ENCODE results near the gene KDM4C. TPM values are rescaled to one million over a fixed set of nuclear protein-coding genes. Genes with fewer than 3 reads are reported as not detected.

Gene KDM4C
- total RNA-seq, 1 experiment from 2014 or later: 7.1 TPM

- H3K9me3 ChIP-seq (ENCODE audit: control insufficient read depth, insufficient read depth, low read depth, low read length): no peaks in the 10 kb centered on the region
- H3K27me3 ChIP-seq (ENCODE audit: control insufficient read depth, insufficient read depth, low read length): no peaks in the 10 kb centered on the region
- CTCF ChIA-PET: no interaction called here
- H3K4me1 ChIP-seq (ENCODE audit: control insufficient read depth, insufficient read depth, low read length): no peaks in the 10 kb centered on the region
- DNase-seq (ENCODE audit: low read depth, low spot score) (no peak), ATAC-seq (no peak)
- no peak overlapping the region for H3K4me3 ChIP-seq (ENCODE audit: low read depth in 2 of 2, low read length in 2 of 2)
- H3K36me3 ChIP-seq (ENCODE audit: control insufficient read depth, insufficient read depth, low read length): no peaks in the 10 kb centered on the region
- intact Hi-C loops (cut with micrococcal nuclease; ENCODE audit: unreplicated experiment): no loop called here
- no peak for TF ChIP-seq POLR2AphosphoS5 (IDR thresholded peaks at IDR 0.05; ENCODE audit: low read depth, low read length)
- TF ChIP-seq REST (IDR thresholded peaks at IDR 0.05; ENCODE audit: insufficient read depth in 1 of 2, low read depth in 2 of 2, low read length in 1 of 2): no peak
- TF ChIP-seq TCF7L2 (IDR thresholded peaks at IDR 0.05; ENCODE audit: low read depth, low read length): no peak
- no peak for TF ChIP-seq CTCF (IDR thresholded peaks at IDR 0.05)
- TF ChIP-seq SIN3A (IDR thresholded peaks at IDR 0.05; ENCODE audit: borderline replicate concordance, insufficient read depth, low read depth, low read length): no peak
- no TSS peak for BruUV-seq (replicated peaks)
- POLR2A ChIA-PET: no interaction called here
- no peak overlapping the region for H3K27ac ChIP-seq (ENCODE audit: low read length)
- in situ Hi-C loops (cut with HindIII; ENCODE audit: low pct_unique_long_range_greater_than_20kb, low sequenced_read_pairs): no loop called here
Measured at GRCh38 chr9:7108936-7109335, 351.2 kb downstream of the KDM4C start.

GRCh38 chr9:7111413-7111812 is 353.6 kb downstream of the KDM4C start:
- Histone ChIP-seq H3K27ac (ENCODE audit: low read length) (no peak overlapping the region), H3K36me3 (ENCODE audit: control insufficient read depth, insufficient read depth, low read length) (no peaks in the 10 kb centered on the region), H3K27me3 (ENCODE audit: control insufficient read depth, insufficient read depth, low read length) (no peaks in the 10 kb centered on the region), H3K4me1 (ENCODE audit: control insufficient read depth, insufficient read depth, low read length) (no peaks in the 10 kb centered on the region), H3K9me3 (ENCODE audit: control insufficient read depth, insufficient read depth, low read depth, low read length) (no peaks in the 10 kb centered on the region), H3K4me3 (ENCODE audit: low read depth in 2 of 2, low read length in 2 of 2) (no peak overlapping the region)
- in situ Hi-C loops (cut with HindIII; ENCODE audit: low pct_unique_long_range_greater_than_20kb, low sequenced_read_pairs): no loop called here
- no peak for ATAC-seq
- CTCF ChIA-PET: no interaction called here
- TF ChIP-seq POLR2AphosphoS5 (IDR thresholded peaks at IDR 0.05; ENCODE audit: low read depth, low read length) (no peak), TCF7L2 (IDR thresholded peaks at IDR 0.05; ENCODE audit: low read depth, low read length) (no peak), SIN3A (IDR thresholded peaks at IDR 0.05; ENCODE audit: borderline replicate concordance, insufficient read depth, low read depth, low read length) (no peak), REST (IDR thresholded peaks at IDR 0.05; ENCODE audit: insufficient read depth in 1 of 2, low read depth in 2 of 2, low read length in 1 of 2) (no peak), CTCF (IDR thresholded peaks at IDR 0.05) (no peak)
- intact Hi-C loops (cut with micrococcal nuclease; ENCODE audit: unreplicated experiment): no loop called here
- POLR2A ChIA-PET: no interaction called here
- DNase-seq (ENCODE audit: low read depth, low spot score): no peak
- BruUV-seq (replicated peaks): no TSS peak
